GM19467 (cell line): ENCODE data around the gene FMO2.

Experiments
- ATAC-seq: cut with Tn5 transposase; IDR thresholded peaks from one replicate; pipeline ENCODE4 v1.9.1; 2021; ENCODE audit warnings: mild to moderate bottlenecking, moderate library complexity; ENCODE audit not compliant: unreplicated experiment

The FMO2 gene

DNA sequence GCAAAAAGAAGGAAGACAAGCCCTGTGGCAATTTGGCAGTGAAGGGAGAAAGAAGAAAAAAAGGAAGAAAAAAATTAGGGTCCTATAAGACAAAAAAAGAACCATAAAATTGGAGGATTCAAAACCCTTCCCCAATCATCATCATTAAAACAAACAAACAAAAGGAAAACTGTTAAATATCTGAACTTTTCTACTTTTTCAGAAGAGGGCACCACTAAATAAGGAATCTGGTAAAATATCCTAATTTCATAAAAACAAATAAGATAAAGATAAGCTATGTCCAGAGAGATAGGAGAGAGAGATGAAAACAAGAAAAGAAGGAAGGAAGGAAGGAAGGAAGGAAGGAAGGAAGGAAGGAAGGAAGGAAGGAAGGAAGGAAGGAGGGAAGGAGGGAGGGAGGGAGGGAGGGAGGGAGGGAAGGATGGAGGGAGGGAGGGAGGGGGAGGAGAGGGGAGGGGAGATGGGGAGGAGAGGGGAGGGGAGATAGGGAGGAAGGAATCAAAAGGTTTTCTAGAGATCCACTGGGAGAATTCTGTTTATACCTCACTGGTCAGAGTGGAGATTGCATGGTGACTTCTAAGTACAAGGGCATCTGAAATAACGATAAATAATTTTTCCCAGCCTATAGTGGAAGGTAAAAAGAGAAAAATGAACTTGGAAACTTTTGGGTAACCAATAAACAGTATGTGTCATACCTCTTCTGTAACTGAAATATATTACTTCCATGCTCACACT lies 10.4 kb upstream of the FMO2 start:
- no peak for ATAC-seq

DNA sequence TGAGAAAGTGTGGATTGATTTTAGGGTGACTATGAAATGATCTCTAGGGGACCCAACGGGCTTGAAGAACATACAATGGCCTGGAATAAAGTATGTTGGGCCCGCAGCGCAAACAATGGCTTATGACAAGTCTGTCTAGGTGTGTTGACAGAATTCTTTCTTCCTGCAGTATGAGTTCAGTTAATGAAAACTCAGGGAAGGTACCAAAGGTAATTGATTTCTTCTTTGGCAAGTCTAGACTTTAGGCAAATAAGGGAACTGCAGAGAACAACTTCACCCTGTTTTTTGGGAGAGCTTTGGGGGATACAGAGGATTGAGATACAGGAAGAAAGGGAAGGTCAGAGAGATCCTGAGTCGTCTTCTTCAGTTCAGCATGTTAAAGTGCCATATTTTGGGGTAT lies 7.8 kb upstream of the FMO2 start:
- no peak for ATAC-seq

DNA sequence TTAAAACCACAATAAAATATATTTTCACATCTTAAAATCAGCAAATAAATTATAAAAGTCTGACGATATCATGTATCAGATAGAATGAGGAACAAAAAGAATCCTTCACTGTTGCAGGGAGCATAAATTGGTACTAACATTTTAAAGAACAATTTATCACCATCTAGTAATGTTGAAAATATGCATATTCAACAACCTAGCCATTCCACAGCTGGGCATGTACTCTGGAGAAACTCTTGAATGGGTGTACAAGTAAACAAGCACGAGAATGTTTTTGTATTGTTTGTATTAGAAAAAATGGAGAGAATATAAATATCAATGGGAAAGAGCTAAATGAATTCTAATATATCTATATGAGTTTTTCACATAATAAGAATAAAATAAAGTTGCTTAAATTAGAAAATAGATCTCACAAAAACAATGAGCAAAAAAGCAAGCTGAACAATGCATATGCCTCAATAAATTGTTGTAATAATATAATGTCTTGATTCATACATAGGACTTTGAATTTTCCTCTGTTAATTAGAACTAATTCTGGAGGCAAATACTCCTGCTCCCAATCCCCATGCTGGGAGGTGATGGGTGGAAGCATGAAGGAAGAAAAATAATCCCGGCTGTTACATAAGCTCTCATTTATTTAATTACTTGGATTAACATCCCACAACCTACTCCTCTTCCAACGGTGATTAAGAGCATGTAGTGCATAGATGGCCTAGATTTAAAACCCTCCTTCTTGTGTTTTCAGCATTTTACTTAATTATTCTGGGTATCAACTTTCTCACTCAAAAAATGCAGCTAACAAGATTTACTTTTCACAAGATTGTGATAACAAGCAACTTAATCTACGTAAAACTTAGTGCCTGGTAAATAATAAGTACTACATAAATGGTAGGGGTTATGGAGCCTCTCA lies 5.5 kb upstream of the FMO2 start:
- ATAC-seq = no peak

DNA sequence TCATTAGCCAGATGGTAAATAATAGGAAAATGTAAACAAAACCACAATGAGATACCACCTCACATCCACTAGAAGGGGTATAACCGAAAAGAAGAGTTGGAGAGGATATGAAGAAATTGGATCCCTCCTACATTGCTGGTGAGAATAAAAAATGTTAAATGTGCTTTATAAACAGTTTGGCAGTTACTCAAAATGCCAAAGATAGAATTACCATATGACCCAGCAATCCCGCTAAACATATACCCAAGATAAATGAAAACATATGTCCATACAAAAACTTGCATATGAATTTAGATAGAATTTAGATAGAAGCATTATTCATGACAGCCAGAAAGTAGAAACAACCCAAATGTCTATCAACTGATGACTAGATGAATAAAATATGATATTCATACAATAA lies 4.4 kb upstream of the FMO2 start:
- ATAC-seq = no peak

DNA sequence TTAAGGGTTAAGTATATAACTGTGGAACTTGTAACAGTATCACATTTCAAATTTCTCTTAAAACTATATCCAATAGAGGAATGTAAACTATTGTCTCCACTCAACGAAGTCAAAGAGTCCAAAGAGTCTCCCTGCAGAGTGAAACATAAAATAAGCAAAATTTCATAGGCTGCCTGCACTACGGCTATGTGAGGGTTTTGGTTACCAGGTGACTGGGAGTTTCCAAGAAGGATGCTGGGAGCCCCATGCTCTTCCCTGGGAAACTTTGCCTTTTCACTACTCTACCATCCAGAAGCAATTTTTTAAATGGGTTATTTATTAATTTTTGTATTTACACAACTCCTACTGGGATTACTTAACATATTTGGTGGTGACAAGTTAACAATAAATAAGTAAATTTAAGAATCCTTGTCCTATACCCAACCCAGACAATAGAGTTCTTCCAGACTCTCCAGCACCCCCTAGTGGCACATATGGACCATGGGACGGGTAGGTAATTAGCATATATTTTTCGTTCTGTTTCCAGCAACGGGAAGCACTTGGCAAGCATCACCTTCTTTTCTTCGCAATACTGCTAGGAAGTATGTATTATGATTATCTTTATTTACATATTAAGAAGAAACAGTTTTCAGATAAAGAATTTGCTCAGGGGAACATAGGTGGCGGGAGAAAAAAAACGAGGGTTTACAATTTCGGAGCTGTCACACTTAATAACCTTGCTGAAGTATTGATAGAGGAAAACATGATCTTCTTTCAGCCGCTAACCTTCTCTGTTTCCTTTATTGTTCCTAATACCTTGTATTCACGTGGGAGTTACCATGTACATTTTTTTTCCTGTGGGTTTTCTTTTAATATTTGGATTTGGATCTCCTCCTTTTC lies 3.5 kb downstream of the FMO2 start:
- peak; percentile 78 for ATAC-seq

DNA sequence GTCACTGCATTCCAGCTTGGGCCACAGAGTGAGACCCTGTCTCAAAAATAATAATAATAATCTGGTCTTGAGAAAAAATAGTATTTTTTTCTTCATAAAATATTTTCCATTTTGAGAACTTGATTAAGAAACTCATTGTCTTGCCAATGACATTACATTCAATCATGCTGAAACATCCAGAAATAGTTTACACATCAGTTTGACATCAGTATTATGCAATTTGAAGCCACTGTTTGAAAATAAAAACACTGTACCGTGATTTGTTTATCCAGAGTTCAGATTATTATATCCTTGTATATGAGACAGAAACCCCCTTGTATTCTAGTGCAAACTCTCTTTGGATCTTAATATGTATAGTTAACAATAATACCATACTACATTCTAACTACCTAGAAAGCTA lies 6.9 kb downstream of the FMO2 start:
- no peak for ATAC-seq

DNA sequence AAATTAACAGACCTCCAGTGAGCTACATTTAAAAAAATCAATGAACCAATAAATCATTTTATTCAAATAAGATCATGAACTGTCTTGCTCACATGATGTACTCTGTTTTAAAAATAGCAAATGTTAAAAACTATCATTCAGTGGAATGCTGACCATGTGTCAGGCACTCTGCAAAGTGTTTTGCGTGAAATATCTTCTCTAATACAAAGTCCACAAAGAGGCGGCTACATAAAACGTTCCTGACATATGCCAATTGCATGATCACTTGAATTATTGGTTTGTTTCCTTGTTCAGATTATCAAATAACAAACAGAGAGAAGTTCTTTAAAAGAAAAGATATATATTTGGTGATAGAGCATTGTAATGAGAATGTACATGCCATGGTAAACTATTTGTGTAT lies 10.7 kb downstream of the FMO2 start:
- no peak for ATAC-seq

DNA sequence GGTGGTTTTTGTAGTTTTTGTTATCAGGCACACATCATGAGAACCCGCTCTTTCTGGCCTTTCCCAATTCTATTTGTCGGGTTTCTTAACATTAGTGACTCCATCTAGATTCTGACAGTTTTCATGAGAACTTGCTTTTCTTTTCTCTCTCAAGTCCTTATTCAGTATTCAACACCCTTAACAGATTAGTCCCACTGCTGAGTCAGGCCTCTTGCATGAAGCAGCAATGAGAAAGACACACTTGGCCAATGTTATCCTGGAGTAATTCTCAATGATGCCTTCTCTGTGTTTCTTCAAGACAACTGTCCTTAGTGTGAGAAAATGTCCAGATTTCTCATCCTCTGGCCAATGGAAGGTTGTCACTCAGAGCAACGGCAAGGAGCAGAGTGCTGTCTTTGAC lies 11.3 kb downstream of the FMO2 start:
- no peak for ATAC-seq

DNA sequence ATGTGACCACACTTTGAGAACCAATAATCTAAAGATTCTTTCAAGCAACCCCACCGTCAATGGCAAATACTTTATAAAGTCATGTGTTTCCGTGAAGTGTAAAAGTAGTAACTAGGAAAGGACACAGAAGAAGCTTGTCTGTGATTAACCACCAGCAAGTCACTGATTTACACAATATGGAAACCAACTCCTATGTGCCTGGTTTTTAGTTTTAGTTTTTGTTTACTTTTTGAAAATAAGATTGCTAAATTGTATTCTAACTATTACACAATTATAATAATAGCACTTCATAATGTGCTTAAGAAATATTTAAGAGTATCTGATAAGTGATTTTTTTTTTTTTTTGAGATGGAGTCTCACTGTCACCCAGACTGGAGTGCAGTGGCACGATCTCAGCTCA lies 13.0 kb downstream of the FMO2 start:
- no peak for ATAC-seq

DNA sequence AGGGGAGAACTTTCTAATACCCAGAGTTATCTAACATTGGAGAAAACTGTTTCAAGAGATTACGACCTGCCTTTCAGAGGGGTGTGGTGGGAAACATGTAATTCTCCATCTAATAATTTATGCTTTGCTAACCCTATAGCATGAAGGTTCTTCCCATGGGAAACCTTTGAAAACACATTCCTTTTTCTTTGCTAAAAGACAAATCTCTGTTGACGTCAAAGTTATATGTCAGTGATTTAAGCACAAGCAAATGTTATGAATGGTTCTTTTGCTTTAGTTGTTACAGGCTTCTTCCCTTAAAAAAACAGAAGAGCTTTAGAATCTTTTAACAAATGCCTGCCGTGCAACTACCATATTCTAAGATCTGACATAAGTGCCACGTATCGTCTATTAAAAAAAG lies 19.2 kb downstream of the FMO2 start:
- ATAC-seq = no peak

DNA sequence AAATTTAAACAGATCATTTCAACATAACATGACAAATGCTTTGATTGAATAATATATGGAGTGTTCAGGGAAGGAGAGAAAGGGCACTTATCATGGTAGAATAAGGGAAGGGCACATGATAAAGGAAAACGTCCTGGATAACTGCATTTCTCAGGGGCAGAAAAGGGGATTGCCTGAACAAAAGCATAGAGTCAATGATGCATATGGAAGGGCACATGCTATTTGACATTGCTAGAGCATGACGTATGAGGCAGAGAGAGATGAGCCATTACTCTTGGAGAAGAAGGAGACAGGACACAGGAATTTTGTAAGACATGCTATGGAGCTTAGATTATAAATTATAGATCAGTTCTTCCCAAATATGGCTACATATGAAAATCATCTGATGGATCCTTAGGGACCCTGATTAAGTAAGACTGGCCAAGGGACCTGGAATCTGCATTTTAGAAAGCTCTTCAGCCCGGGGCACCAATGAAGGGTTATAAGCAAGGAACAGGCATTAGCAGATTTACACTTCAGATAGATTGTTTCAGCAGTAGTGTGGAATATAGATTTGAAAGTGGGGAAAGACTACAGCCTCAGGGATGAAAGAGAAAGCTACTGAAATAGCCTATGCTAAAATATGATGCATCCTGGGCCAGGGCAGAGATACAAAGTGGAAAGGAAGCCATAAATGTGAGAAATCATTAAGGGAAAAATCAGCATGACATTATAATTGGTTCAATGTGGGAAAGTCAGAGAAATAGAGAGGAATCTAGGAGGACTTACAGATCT lies 21.3 kb downstream of the FMO2 start:
- ATAC-seq = no peak

DNA sequence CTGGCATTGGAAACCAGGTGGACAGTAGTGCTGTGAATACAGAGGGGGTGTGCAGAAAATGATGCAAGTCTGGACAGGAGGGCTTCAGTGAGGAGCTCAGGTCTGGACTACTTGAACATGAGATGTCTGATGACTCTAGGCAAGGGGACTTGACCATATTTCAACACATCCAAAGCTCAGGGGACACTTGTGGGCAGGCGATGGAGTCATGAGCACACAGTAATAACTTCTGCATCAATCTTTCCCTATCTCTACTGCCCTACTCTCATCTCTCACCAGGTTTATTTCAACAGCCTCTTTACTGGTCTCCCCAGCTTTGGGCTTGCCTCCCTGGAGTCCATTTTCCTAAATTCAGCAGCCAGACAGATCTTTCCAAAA lies 21.9 kb downstream of the FMO2 start:
- no peak for ATAC-seq

DNA sequence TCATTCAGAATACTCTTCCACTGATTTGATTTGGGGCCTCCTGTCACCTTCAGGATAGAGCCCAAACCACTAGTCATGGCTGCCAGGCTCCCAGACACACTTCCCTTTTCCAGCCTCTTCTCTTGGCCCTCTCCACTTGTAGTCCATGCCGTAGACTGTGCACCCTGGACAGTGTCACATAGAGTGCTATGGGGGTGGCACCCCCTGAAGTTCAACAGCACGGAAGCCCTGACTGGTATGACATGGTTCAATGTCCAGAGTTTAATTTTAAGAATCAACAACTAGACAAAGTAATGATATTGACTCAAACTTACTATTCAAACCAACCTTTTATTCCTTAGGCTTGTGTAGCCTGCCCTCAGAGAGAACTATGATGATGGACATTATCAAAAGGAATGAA lies 22.3 kb downstream of the FMO2 start:
- no peak for ATAC-seq

DNA sequence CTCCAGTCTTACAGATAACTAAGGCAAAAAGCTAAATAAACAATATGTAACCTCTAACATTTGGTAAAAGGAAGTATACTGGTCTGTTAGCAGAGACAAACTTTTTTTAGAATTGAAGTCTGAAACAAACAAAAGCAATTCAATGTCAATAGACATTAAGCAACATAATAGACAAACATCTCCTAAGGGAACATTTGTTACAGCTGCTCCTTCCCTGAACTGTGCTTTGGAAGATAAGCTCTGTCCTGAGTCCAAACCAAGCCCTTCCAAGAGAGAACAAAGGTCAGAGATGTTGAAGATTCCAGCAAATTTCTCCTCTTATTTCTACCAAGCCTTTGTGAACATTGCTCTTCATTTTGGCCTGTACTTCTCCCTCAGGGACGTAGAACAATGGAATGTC lies 25.3 kb downstream of the FMO2 start:
- no peak for ATAC-seq

DNA sequence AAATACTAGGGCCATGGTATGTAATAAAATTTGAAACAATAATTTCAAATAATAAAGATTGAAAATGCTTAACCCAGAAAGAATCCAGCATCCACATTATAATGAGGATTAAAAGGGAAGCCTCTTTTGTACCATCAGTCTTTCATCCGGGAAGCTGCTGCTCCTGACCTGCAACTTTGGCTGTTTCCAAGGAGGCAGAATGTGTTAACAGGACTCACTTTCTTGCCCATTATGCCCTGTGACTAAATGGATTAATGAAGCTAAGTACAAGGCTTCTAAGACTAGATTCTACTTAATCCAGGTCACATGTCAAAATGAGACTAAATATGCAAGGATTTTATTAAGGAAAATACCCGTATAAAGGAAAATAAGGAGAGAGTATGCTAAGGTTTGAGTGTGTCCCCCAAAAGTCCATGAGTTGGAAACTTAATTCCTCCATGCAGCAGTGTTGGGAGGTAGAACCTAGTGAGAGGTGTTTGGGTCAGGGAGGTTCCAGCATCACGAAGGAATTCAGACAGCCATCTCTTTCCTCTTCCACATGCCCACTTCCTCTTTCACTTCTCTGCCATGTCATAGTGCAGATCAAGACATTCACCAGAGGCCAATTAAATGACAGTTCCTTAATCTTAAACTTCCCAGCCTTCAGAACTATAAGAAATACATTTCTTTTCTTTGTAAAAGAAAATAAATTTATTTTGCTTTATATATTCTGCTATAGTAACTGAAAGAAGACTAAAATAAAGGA lies 27.7 kb downstream of the FMO2 start:
- ATAC-seq = no peak

DNA sequence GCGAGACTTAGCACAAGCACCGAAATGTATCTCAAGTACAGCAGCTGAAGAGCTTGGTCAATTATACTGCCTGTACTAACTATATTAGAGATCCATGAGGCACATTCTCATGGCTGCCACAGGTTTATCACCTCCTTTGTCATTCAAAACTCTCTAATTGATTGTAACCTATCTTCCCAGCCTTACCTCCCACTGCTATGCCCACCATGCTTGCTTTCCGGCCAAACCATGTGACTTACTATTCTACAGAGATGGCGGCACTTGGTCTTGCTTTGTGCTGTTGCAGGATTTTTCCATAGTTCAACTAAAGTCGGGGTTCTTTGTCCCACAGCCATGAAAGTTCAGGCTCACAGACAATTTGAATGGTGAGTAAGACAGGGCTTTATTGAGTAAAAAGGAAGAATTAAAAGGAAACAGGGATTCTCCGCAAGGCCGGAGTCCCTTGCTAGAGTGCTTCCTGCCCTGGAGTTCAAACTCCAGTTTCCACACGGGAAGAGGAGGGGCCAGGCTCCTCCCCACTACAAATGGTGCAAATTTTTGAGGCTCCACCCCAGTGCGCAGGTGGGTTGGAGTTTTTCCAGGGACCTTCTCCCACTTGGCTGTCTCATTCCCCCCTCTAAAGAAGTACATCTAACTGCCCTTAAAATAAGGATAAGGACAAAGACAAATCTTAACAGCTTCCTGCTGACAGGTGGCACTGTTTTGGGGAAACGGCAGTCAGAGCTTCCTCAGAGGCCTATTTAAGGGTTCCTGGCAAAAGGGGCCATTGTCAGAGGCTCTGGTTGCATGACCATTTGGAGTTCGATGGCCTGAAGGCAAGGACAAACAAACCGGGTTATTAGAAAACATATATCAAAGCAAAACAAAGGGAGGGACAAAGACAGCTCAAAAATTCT lies 28.7 kb downstream of the FMO2 start:
- ATAC-seq = no peak

DNA sequence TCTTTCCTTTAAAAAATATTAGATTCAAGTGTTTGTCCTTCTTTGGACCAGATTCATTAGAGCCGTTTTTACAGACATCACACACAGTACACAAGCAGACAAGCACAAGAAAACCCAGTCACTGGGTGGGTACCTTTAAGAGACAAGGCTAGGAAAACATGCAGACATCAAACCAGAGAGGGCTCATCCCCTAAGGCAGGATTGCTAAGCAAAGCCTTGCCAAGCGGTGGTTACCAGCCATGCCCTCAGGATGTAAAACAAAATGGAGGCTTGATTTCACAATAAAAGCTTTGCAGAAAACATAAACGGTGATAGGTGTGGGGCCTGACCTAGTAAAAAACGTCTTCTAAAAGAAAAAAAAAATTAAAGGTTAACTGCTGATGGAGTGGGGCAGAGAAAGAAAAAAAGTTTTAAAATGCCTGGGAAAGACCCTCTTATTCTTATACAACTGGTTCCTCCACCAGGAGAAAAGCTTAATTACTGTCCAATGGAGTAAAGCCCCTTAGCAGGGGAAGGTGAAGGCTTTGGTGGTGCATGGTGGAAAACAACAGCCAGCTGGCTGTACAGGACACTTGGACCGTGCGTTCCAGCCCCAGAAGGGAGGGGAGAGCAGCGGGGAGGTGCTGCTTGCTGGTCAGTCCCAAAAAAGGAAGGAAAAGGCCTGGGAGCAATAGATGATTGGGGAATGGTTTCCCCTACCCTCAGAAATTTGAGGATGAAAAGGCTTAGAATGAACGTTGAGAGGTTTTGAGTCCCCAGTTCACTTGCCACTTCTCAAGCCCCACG lies 32.8 kb downstream of the FMO2 start:
- ATAC-seq = no peak

DNA sequence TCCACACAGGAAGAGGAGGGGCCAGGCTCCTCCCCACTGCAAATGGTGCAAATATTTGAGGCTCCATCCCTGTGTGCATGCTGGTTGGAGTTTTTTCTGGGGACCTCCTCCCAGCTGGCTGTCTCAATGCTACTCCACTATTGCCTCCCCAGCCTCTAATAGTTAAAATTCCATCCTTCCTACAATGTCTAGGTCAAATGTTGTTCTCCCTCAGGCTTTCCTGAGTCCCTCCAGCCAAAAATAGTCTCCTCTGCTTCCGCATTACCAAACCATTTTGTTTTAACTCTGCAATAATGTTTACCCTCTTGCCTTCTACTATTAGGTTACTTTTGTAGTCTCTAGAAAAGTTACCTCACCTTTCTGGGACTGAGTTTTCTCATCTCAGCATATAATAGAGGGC lies 33.6 kb downstream of the FMO2 start:
- no peak for ATAC-seq
